Osteocyte (in vitro differentiated cells): ENCODE data around the gene RPS27A. TPM values are rescaled to one million over a fixed set of nuclear protein-coding genes. Genes with fewer than 3 reads are reported as not detected.
"Not testable (repeated sequence)": the region's sequence is repeated elsewhere in the genome, so short reads cannot be mapped to it uniquely, and the experiment has no call there.

Experiments
- DNase-seq: peaks from one replicate; pipeline ENCODE4 v3.0.0; 2021; ENCODE audit warnings: mixed read lengths; ENCODE audit not compliant: unreplicated experiment; ENCODE audit errors: extremely low spot score
- H3K27ac Mint-ChIP-seq: one replicate; pipeline ENCODE4 v1.8.0; 2021; ENCODE audit warnings: mild to moderate bottlenecking, mixed read lengths; ENCODE audit not compliant: unreplicated experiment
- H3K27me3 Mint-ChIP-seq: one replicate; pipeline ENCODE4 v1.8.0; 2021; ENCODE audit warnings: mixed read lengths; ENCODE audit not compliant: unreplicated experiment
- H3K36me3 Mint-ChIP-seq: one replicate; pipeline ENCODE4 v1.8.0; 2021; ENCODE audit warnings: mixed read lengths; ENCODE audit not compliant: unreplicated experiment
- H3K4me1 Mint-ChIP-seq: one replicate; pipeline ENCODE4 v1.8.0; 2021; ENCODE audit warnings: mixed read lengths; ENCODE audit not compliant: unreplicated experiment
- H3K4me3 Mint-ChIP-seq: one replicate; pipeline ENCODE4 v1.8.0; 2021; ENCODE audit warnings: mild to moderate bottlenecking, moderate library complexity, mixed read lengths; ENCODE audit not compliant: unreplicated experiment
- H3K9me3 Mint-ChIP-seq: one replicate; pipeline ENCODE4 v1.8.0; 2021; ENCODE audit warnings: mixed read lengths; ENCODE audit not compliant: unreplicated experiment
- total RNA-seq: library from RNA; stranded (reverse); gene quantifications from 2 replicates; pipeline ENCODE4 v1.2.1, GENCODE V29; 2021
- TF ChIP-seq, protein P1 (sequence below): fragments of 200-600 bp; sonication (generic); IDR thresholded peaks from 2 replicates; pipeline ENCODE4 v1.5.0; 2021; ENCODE audit warnings: antibody characterized with exemption, mild to moderate bottlenecking, moderate library complexity

RPS27A gene
- total RNA-seq, 1 donor from 2014 or later, result 665 TPM

DNA sequence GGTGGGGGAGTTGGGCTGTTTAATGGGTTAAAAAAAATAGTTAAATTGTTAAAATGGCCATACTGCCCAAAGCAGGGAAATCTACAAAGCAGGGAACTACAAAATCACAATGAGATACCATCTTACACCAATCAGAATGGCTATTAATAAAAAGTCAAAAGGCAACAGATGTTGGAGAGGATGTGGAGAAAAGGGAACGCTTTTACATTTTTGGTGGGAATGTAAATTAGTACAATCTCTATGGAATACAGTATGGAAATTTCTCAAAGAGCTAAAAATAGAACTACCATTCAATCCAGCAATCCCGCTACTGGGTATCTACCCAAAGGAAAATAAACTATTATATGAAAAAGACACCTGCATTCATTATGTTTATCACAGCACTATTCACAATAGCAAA, 27.5 kb upstream of the RPS27A start:
- TF ChIP-seq, protein P1, sequence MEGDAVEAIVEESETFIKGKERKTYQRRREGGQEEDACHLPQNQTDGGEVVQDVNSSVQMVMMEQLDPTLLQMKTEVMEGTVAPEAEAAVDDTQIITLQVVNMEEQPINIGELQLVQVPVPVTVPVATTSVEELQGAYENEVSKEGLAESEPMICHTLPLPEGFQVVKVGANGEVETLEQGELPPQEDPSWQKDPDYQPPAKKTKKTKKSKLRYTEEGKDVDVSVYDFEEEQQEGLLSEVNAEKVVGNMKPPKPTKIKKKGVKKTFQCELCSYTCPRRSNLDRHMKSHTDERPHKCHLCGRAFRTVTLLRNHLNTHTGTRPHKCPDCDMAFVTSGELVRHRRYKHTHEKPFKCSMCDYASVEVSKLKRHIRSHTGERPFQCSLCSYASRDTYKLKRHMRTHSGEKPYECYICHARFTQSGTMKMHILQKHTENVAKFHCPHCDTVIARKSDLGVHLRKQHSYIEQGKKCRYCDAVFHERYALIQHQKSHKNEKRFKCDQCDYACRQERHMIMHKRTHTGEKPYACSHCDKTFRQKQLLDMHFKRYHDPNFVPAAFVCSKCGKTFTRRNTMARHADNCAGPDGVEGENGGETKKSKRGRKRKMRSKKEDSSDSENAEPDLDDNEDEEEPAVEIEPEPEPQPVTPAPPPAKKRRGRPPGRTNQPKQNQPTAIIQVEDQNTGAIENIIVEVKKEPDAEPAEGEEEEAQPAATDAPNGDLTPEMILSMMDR, result no peak
- H3K27me3 Mint-ChIP-seq, result no peaks in the 10 kb centered on the region
- no peak overlapping the region for H3K27ac Mint-ChIP-seq
- H3K9me3 Mint-ChIP-seq, result peaks cover 32% of the 10 kb centered on the region
- H3K36me3 Mint-ChIP-seq, result peaks cover 53% of the 10 kb centered on the region
- no peak for DNase-seq
- H3K4me3 Mint-ChIP-seq, result no peak overlapping the region
- no peaks in the 10 kb centered on the region for H3K4me1 Mint-ChIP-seq

DNA sequence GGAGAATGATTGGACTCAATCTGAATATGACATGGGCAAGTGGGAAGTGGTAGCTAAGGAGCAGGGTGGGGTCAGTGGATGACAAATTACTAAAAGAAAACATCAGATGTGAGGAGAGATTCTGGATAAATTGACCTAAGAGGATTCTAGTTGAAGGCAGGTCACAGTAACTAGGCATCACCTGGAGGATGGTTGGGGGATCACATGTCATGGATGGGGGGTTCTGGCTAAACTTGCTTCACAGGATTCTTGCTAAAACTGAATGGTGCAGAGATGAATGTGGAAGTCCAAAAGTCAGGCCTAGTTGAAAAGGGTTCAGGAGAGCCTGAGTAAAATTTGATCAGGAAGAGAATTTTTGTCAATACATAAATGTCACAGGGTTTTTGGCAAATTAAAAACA, 18.7 kb upstream of the RPS27A start:
- no peaks in the 10 kb centered on the region for H3K9me3 Mint-ChIP-seq
- H3K36me3 Mint-ChIP-seq, result peaks cover 7% of the 10 kb centered on the region
- H3K27me3 Mint-ChIP-seq, result no peaks in the 10 kb centered on the region
- no peak overlapping the region for H3K4me3 Mint-ChIP-seq
- H3K27ac Mint-ChIP-seq, result no peak overlapping the region
- H3K4me1 Mint-ChIP-seq, result no peaks in the 10 kb centered on the region
- TF ChIP-seq, protein P1, result no peak
- no peak for DNase-seq

DNA sequence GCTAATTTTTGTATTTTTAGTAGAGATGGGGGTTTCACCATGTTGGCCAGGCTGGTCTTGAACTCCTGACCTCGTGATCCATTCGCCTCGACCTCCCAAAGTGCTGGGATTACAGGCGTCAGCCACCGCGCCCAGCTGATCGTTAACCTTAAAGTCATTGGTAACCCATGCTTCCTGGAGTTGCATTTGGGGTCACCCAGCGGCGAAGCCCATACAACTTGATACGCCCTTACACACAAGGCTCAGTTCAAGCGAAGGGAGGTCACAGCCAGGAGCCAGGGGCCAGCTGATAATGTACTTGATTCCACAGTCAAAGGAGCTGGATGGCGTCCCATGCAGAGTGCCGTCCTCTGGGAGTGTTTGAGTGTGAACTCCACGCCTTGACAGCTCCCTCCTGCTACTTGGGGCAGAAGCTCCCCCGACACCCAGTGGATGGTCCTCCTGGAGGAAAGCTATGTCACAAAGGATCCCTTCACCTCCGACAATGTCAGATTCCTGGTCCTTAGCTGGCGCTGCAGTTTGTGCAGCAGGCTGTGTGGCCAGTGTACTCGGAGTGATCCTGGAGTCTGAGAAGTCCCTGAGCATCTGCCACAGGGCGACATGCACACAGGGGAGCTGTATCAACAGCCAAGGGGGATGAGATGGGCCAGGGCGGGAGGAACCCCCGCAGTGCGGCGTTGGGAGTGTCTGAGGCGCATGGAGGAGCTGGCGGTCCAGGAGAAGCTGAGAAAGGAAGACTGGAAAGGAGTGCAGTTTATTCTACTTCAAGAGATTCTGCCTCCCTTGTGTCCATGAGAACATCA, 8.3 kb upstream of the RPS27A start:
- H3K27me3 Mint-ChIP-seq, result no peaks in the 10 kb centered on the region

DNA sequence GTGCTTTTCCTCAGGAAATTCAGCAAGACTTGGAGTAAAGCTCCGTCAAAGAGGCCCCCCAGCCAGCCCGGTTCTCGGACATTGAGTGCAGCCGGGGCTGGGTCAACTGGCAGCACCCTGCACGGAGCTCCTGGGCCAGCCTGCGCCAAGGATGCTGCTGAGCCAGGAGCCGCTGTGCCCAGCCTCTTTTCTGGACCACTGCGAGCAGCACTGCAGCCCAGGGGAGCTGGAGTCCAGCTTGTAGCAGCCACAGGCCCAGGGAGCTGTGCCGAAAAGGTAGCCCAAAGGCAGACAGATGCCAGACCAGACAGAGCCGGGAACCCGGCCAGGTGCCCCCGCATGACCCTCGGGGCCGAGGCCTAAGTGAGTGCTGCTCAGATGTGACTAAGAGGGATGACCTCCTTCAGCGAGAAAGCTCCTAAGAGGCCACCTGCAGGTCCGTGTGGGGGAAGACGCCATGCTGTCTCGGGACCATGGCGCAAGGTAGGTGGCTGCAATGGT, 7.7 kb upstream of the RPS27A start:
- H3K36me3 Mint-ChIP-seq, result peaks cover 14% of the 10 kb centered on the region
- H3K27me3 Mint-ChIP-seq, result no peaks in the 10 kb centered on the region
- peaks cover 16% of the 10 kb centered on the region for H3K4me1 Mint-ChIP-seq
- no peak overlapping the region for H3K27ac Mint-ChIP-seq
- TF ChIP-seq, protein P1, result no peak
- no peak overlapping the region for H3K4me3 Mint-ChIP-seq
- no peak for DNase-seq
- H3K9me3 Mint-ChIP-seq, result no peaks in the 10 kb centered on the region

More for the DNA sequence above, 8.3 kb upstream of the RPS27A start:
- Mint-ChIP-seq H3K4me1 (peaks cover 11% of the 10 kb centered on the region), H3K36me3 (peaks cover 10% of the 10 kb centered on the region), H3K9me3 (no peaks in the 10 kb centered on the region), H3K27ac (peak overlapping the region; percentile 69), H3K4me3 (peak overlapping the region; percentile 71)
- TF ChIP-seq, protein P1, result no peak
- DNase-seq, result no peak

DNA sequence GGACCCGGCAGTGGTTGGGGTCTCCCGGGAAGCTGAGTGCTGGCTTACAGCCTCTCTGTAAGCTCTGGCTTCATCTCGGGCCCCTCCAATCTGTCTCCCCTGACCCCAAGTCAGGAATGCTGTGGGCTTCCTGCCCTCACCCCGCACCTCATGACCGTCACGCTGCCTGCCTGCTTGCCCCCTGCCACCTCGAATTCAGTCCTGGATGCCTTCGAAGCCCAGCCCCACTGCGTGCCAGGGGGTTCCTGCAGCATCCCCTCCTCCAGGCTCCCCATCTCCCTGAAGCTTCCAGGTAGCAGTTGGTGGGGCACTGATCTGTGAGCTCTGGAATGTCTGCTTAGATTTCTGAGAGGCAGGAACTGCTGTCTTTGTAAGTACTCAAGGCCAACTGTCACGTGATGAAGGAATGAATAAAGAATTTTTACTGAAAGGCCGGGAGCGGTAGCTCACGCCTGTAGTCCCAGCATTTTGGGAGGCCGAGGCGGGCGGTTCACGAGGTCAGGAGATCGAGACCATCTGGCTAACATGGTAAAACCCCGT, 6.9 kb upstream of the RPS27A start:
- Mint-ChIP-seq H3K36me3 (peaks cover 12% of the 10 kb centered on the region), H3K9me3 (no peaks in the 10 kb centered on the region), H3K27me3 (no peaks in the 10 kb centered on the region), H3K4me3 (no peak overlapping the region), H3K27ac (no peak overlapping the region), H3K4me1 (peaks cover 23% of the 10 kb centered on the region)
- DNase-seq, result no peak
- TF ChIP-seq, protein P1, result no peak

DNA sequence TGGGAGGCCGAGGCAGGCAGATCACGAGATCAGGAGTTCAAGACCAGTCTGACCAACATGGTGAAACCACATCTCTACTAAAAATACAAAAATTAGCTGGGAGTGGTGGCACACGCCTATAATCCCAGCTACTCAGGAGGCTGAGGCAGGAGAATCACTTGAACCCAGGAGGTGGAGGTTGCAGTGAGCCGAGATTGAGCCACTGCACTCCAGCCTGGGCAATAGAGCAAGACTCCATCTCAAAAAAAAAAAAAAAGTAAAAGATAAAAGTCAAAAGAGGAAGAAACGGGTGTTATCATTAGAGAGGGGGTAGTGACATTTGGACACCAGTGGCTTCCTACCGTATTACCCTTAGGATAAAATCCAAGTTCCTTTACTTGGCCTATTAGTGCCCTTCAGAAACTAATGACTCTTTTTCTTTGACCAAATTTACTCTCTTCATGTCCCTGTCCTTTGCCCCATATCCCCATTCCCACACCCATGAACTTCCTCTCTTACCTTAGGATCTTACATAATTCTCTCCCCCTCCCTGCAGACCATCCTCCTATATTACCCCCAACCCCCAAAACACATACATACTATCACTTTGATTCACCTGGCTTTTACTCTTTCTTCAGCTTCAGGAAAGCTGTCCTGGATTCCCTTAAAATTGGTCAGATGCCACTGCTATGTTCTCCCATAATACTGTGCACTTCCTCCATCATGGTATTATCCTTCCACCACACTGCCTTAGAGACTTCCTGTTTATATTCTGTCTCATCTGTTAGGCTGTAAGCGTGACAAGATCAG, 4.9 kb upstream of the RPS27A start:
- peaks cover 29% of the 10 kb centered on the region for H3K4me1 Mint-ChIP-seq
- not testable (repeated sequence) for DNase-seq, H3K27me3 Mint-ChIP-seq, H3K36me3 Mint-ChIP-seq, H3K4me3 Mint-ChIP-seq, H3K9me3 Mint-ChIP-seq
- peak overlapping the region; percentile 39 for H3K27ac Mint-ChIP-seq
